BLaER1 (cell line): ENCODE data around the gene APC2.
A peak's percentile ranks its signal among the peaks of the same experiment; 100 is the strongest.

Experiments
- H3K27ac ChIP-seq: shearing (Covaris generic); formaldehyde crosslinking; 2 replicates; pipeline ENCODE4 v1.8.1; 2022
- H3K27me3 ChIP-seq: shearing (Covaris generic); formaldehyde crosslinking; 2 replicates; pipeline ENCODE4 v1.8.1; 2022
- H3K36me3 ChIP-seq: shearing (Covaris generic); formaldehyde crosslinking; 2 replicates; pipeline ENCODE4 v1.8.1; 2022
- H3K4me1 ChIP-seq: shearing (Covaris generic); formaldehyde crosslinking; 2 replicates; pipeline ENCODE4 v1.8.1; 2022
- H3K4me2 ChIP-seq: shearing (Covaris generic); formaldehyde crosslinking; 2 replicates; pipeline ENCODE4 v1.8.1; 2022
- H3K4me3 ChIP-seq: shearing (Covaris generic); formaldehyde crosslinking; 2 replicates; pipeline ENCODE4 v1.8.1; 2022
- H3K9ac ChIP-seq: shearing (Covaris generic); formaldehyde crosslinking; 2 replicates; pipeline ENCODE4 v1.8.1; 2022
- H3K9me3 ChIP-seq: shearing (Covaris generic); formaldehyde crosslinking; 2 replicates; pipeline ENCODE4 v1.8.1; 2022
- H4K20me1 ChIP-seq: shearing (Covaris generic); formaldehyde crosslinking; 2 replicates; pipeline ENCODE4 v1.8.1; 2022
- Cebpa-rat ChIP-seq: shearing (Covaris generic); IDR thresholded peaks from 2 replicates; pipeline ENCODE4 v1.8.1; 2022

The APC2 gene

GRCh38 chr19:1509602-1510441 lies 59.9 kb downstream of the APC2 start:
- Histone ChIP-seq H3K9me3 (no peaks in the 10 kb centered on the region), H3K27ac (no peak overlapping the region), H3K4me2 (peak overlapping the region; percentile 89), H4K20me1 (peaks cover 31% of the 10 kb centered on the region), H3K4me3 (no peak overlapping the region), H3K4me1 (peaks cover 51% of the 10 kb centered on the region), H3K27me3 (peaks cover 44% of the 10 kb centered on the region), H3K36me3 (no peaks in the 10 kb centered on the region), H3K9ac (no peak overlapping the region)
- TF ChIP-seq Cebpa-rat: no peak

GRCh38 chr19:1510442-1510806 lies 60.5 kb downstream of the APC2 start:
- Histone ChIP-seq H3K9ac (no peak overlapping the region), H3K4me3 (peak overlapping the region; percentile 36; the same call in 1 of the 2 replicates), H3K36me3 (no peaks in the 10 kb centered on the region), H3K27ac (no peak overlapping the region), H3K4me2 (peak overlapping the region; percentile 89), H3K4me1 (peaks cover 51% of the 10 kb centered on the region), H3K9me3 (no peaks in the 10 kb centered on the region), H4K20me1 (peaks cover 31% of the 10 kb centered on the region), H3K27me3 (peaks cover 41% of the 10 kb centered on the region)
- no peak for TF ChIP-seq Cebpa-rat

GRCh38 chr19:1510807-1511206 lies 60.9 kb downstream of the APC2 start:
- TF ChIP-seq Cebpa-rat: no peak
- no peaks in the 10 kb centered on the region for H3K36me3 ChIP-seq
- H3K4me1 ChIP-seq: peaks cover 51% of the 10 kb centered on the region
- H3K27me3 ChIP-seq: peaks cover 41% of the 10 kb centered on the region
- H3K9me3 ChIP-seq: no peaks in the 10 kb centered on the region
- peak overlapping the region; percentile 36; the same call in 1 of the 2 replicates for H3K4me3 ChIP-seq
- peak overlapping the region; percentile 89 for H3K4me2 ChIP-seq
- H3K9ac ChIP-seq: no peak overlapping the region
- peaks cover 31% of the 10 kb centered on the region for H4K20me1 ChIP-seq
- no peak overlapping the region for H3K27ac ChIP-seq

GRCh38 chr19:1511318-1512317 lies 61.7 kb downstream of the APC2 start:
- Histone ChIP-seq H3K27ac (no peak overlapping the region), H3K4me2 (peak overlapping the region; percentile 89), H3K4me1 (peaks cover 50% of the 10 kb centered on the region), H3K9me3 (no peaks in the 10 kb centered on the region), H4K20me1 (peaks cover 31% of the 10 kb centered on the region), H3K36me3 (no peaks in the 10 kb centered on the region), H3K9ac (no peak overlapping the region), H3K27me3 (peaks cover 41% of the 10 kb centered on the region), H3K4me3 (no peak overlapping the region)
- TF ChIP-seq Cebpa-rat: no peak

GRCh38 chr19:1512671-1513498 lies 63.0 kb downstream of the APC2 start, which contains the start of gene ADAMTSL5:
ADAMTSL5 (minus strand) TSS chr19:1513019; CDS start chr19:1510943, 2,076 bp downstream.
- H3K9me3 ChIP-seq: no peaks in the 10 kb centered on the region
- no peak within 1 kb of the TSS for H3K27ac ChIP-seq
- H3K4me1 ChIP-seq: peaks cover 41% of the 10 kb centered on the region
- no peak within 1 kb of the TSS for H3K9ac ChIP-seq
- peaks cover 41% of the 10 kb centered on the region for H3K27me3 ChIP-seq
- H4K20me1 ChIP-seq: peaks cover 31% of the 10 kb centered on the region
- TF ChIP-seq Cebpa-rat: no peak
- no peaks in the 10 kb centered on the region for H3K36me3 ChIP-seq
- no peak within 1 kb of the TSS for H3K4me3 ChIP-seq
- H3K4me2 ChIP-seq: peak within 1 kb of the TSS; percentile 29

GRCh38 chr19:1513499-1514294 lies 63.8 kb downstream of the APC2 start:
- Histone ChIP-seq H3K4me2 (peak overlapping the region; percentile 26), H3K27ac (no peak overlapping the region), H3K4me1 (peaks cover 37% of the 10 kb centered on the region), H3K9me3 (no peaks in the 10 kb centered on the region), H3K27me3 (peaks cover 41% of the 10 kb centered on the region), H4K20me1 (peaks cover 27% of the 10 kb centered on the region), H3K4me3 (no peak overlapping the region), H3K9ac (no peak overlapping the region), H3K36me3 (no peaks in the 10 kb centered on the region)
- no peak for TF ChIP-seq Cebpa-rat

- H3K4me1 ChIP-seq: peaks cover 31% of the 10 kb centered on the region
- no peaks in the 10 kb centered on the region for H3K9me3 ChIP-seq
- no peak overlapping the region for H3K4me3 ChIP-seq
- no peak overlapping the region for H3K9ac ChIP-seq
- no peak overlapping the region for H3K4me2 ChIP-seq
- peaks cover 41% of the 10 kb centered on the region for H3K27me3 ChIP-seq
- H4K20me1 ChIP-seq: peaks cover 22% of the 10 kb centered on the region
- no peak for TF ChIP-seq Cebpa-rat
- no peak overlapping the region for H3K27ac ChIP-seq
- H3K36me3 ChIP-seq: no peaks in the 10 kb centered on the region
Measured at GRCh38 chr19:1514295-1514661, 64.4 kb downstream of the APC2 start.

- Histone ChIP-seq H3K9me3 (no peaks in the 10 kb centered on the region), H3K27me3 (peaks cover 36% of the 10 kb centered on the region), H3K9ac (no peak overlapping the region), H3K4me3 (no peak overlapping the region), H4K20me1 (peaks cover 17% of the 10 kb centered on the region), H3K27ac (no peak overlapping the region), H3K4me1 (peaks cover 27% of the 10 kb centered on the region), H3K4me2 (no peak overlapping the region), H3K36me3 (no peaks in the 10 kb centered on the region)
- TF ChIP-seq Cebpa-rat: no peak
Measured at GRCh38 chr19:1514986-1515721, 65.2 kb downstream of the APC2 start.
